AG04450 (cell line): ENCODE measurements around the gene HOXA4. TPM values are rescaled to one million over a fixed set of nuclear protein-coding genes. Genes with fewer than 3 reads are reported as not detected.

Source experiments
- CTCF ChIA-PET: fragments of 300-600, 350-600 bp; formaldehyde crosslinking; extraction: SDS; loops from one replicate; lab custom pipeline; 2022; ENCODE audit warnings: antibody characterized with exemption, inconsistent platforms; lab: Charles Lee
- POLR2A ChIA-PET: fragments of 350-600 bp; formaldehyde crosslinking; extraction: SDS; loops from one replicate; lab custom pipeline; 2021; ENCODE audit warnings: antibody characterized with exemption, inconsistent platforms; lab: Yijun Ruan, JAX
- DNase-seq: peaks from one replicate; pipeline ENCODE4 v3.0.0-alpha.2; 2011; ENCODE audit warnings: low read depth, low spot score
- H3K27ac ChIP-seq: one replicate; pipeline ENCODE4 v1.5.1; 2012; ENCODE audit warnings: low read depth, low read length, control low read depth
- H3K27me3 ChIP-seq: one replicate; pipeline ENCODE4 v1.6.0; 2012; ENCODE audit warnings: low read length; ENCODE audit not compliant: control insufficient read depth, insufficient read depth
- H3K4me3 ChIP-seq: 2 replicates; pipeline ENCODE4 v1.5.1; 2011; ENCODE audit warnings: mild to moderate bottlenecking, low read depth, low read length, control low read depth
- H3K9me3 ChIP-seq: 2 replicates; pipeline ENCODE4 v1.5.1; 2012; ENCODE audit warnings: low read length; ENCODE audit not compliant: control insufficient read depth, insufficient read depth
- CTCF ChIP-seq: IDR thresholded peaks from 2 replicates; pipeline ENCODE4 v1.5.1; 2011; ENCODE audit warnings: low read depth, low read length, control low read depth, inconsistent platforms
- polyA plus RNA-seq: library from polyadenylated mRNA; depleted of rRNA; stranded (reverse); fragments of >200 nt; gene quantifications from 2 replicates; pipeline ENCODE4 v1.2.3, GENCODE V29; 2011

HOXA4 gene
- polyA plus RNA-seq, 1 experiment, result 5.8 TPM

GRCh38 chr7:27104341-27105058, 26.1 kb downstream of the HOXA4 start:
- no peak for DNase-seq
- Histone ChIP-seq H3K4me3 (peak overlapping the region; percentile 20), H3K27ac (peak overlapping the region; percentile 89), H3K27me3 (no peaks in the 10 kb centered on the region), H3K9me3 (no peaks in the 10 kb centered on the region)
- POLR2A ChIA-PET, result interaction anchor here (0.6 to 3.3 kb wide), 9 partner anchors 7 to 1248 kb away, joined by 3 to 21 read pairs (median 9); partner anchors contain the start of gene HOXA5
- CTCF ChIA-PET, result interaction anchor here (0.5 to 2.6 kb wide), 10 partner anchors 14 to 1366 kb away, joined by 3 to 26 read pairs (median 4); partner anchors contain the start of genes HOXA4 and HOXA5
- no peak for TF ChIP-seq CTCF

- H3K27ac ChIP-seq, result peak overlapping the region; percentile 89
- ChIA-PET CTCF (interaction anchor here (0.6 to 2.6 kb wide), 2 partner anchors 249 to 250 kb away, joined by 3 to 26 read pairs; no protein-coding TSS in a partner anchor), POLR2A (interaction anchor here (0.7 to 3.3 kb wide), 2 partner anchors 16 to 41 kb away, joined by 3 to 21 read pairs; partner anchors contain the start of gene HOXA5)
- no peak for DNase-seq
- H3K4me3 ChIP-seq, result peak overlapping the region; percentile 70
- no peaks in the 10 kb centered on the region for H3K9me3 ChIP-seq
- no peaks in the 10 kb centered on the region for H3K27me3 ChIP-seq
- no peak for TF ChIP-seq CTCF
Measured at GRCh38 chr7:27103489-27104226, 26.9 kb downstream of the HOXA4 start.

- H3K27me3 ChIP-seq, result no peaks in the 10 kb centered on the region
- TF ChIP-seq CTCF, result no peak
- POLR2A ChIA-PET, result interaction anchor here (0.7 kb wide), 1 partner anchor 17 kb away, joined by 3 read pairs; no protein-coding TSS in a partner anchor
- H3K9me3 ChIP-seq, result peaks cover 4% of the 10 kb centered on the region; the same call in 1 of the 2 replicates
- H3K4me3 ChIP-seq, result peak within 1 kb of the TSS; percentile 70
- peak within 1 kb of the TSS; percentile 93 for H3K27ac ChIP-seq
- CTCF ChIA-PET, result interaction anchor here (0.6 kb wide), 1 partner anchor 249 kb away, joined by 3 read pairs; no protein-coding TSS in a partner anchor
- no peak for DNase-seq
Measured at GRCh38 chr7:27102581-27103442, 27.7 kb downstream of the HOXA4 start, which contains the start of gene HOXA2. Gene HOXA2, minus strand, starts transcription at chr7:27102683. Its CDS starts 183 bp downstream, at chr7:27102500.

GRCh38 chr7:27101957-27102580, 28.5 kb downstream of the HOXA4 start:
- DNase-seq, result no peak
- CTCF ChIA-PET, result interaction anchor here (3.9 kb wide), 1 partner anchor 42 kb away, joined by 23 read pairs; the partner anchor contains the start of gene HOXA5

More at GRCh38 chr7:27101957-27102580, 28.5 kb downstream of the HOXA4 start:
- peak overlapping the region; percentile 70 for H3K4me3 ChIP-seq
- peaks cover 4% of the 10 kb centered on the region; the same call in 1 of the 2 replicates for H3K9me3 ChIP-seq
- H3K27me3 ChIP-seq, result no peaks in the 10 kb centered on the region
- H3K27ac ChIP-seq, result peak overlapping the region; percentile 93
- POLR2A ChIA-PET, result interaction anchor here (1.0 to 1.4 kb wide), 3 partner anchors 9 to 13 kb away, joined by 3 to 13 read pairs (median 5); no protein-coding TSS in a partner anchor
- no peak for TF ChIP-seq CTCF
